Subcutaneous adipose tissue (tissue), 4 donors: ENCODE measurements around the gene COL26A1. TPM values are rescaled to one million over a fixed set of nuclear protein-coding genes. Genes with fewer than 3 reads are reported as not detected.

Source experiments
- CTCF ChIP-seq: fragments of 450-650 bp; IDR thresholded peaks from one replicate; pipeline ENCODE4 v1.5.1; 2016; ENCODE audit warnings: low read depth, mild to moderate bottlenecking, control low read depth, antibody characterized with exemption, moderate library complexity
- total RNA-seq, 4 donors: library from RNA; depleted of rRNA; stranded (reverse); fragments of >200 nt; gene quantifications; one replicate each; pipeline ENCODE4 v1.1.0, GENCODE V29; 2016

The COL26A1 gene
- total RNA-seq, 4 donors from 2014 or later = not detected

- no peak for TF ChIP-seq CTCF
These were observed 36.0 kb downstream of the COL26A1 start for GRCh38 chr7:101398396-101399289.

GRCh38 chr7:101399759-101400158, 37.1 kb downstream of the COL26A1 start:
- no peak for TF ChIP-seq CTCF

GRCh38 chr7:101400751-101401150, 38.1 kb downstream of the COL26A1 start:
- no peak for TF ChIP-seq CTCF

- TF ChIP-seq CTCF = no peak
These were observed 38.9 kb downstream of the COL26A1 start for GRCh38 chr7:101401390-101402080.

- no peak for TF ChIP-seq CTCF
These were observed 39.6 kb downstream of the COL26A1 start for GRCh38 chr7:101402081-101402779.

GRCh38 chr7:101402835-101403234, 40.2 kb downstream of the COL26A1 start:
- no peak for TF ChIP-seq CTCF
